Tibial artery (tissue), 4 donors: ENCODE data around the gene CARS2.

Source experiments
- DNase-seq, 2 donors: peaks; one replicate each; pipeline ENCODE4 v3.0.0-alpha.2; 2019
- H3K27ac ChIP-seq, 2 donors: fragments of 200-600 bp; sonication (generic) in 1 of 2; 1 replicate in 1 of 2; 2 replicates in 1 of 2; pipeline ENCODE4 v1.5.1; 2018 to 2019; ENCODE audit warnings: mild to moderate bottlenecking in 1 of 2
- H3K27me3 ChIP-seq, 2 donors: fragments of 200-600 bp; sonication (generic) in 1 of 2; one replicate each; pipeline versions ENCODE4 v1.5.1 to v1.6.0; 2016 to 2019
- H3K36me3 ChIP-seq, 3 donors: fragments of 200-600 bp; sonication (generic) in 2 of 3; one replicate each; pipeline ENCODE4 v1.5.1; 2016 to 2019; ENCODE audit warnings: mild to moderate bottlenecking in 2 of 3
- H3K4me1 ChIP-seq, 4 donors: fragments of 200-600 bp; sonication (generic) in 2 of 4; 1 replicate in 3 of 4; 2 replicates in 1 of 4; pipeline ENCODE4 v1.5.1; 2016 to 2019
- H3K4me3 ChIP-seq, 2 donors: fragments of 200-600 bp; sonication (generic) in 1 of 2; 1 replicate in 1 of 2; 2 replicates in 1 of 2; pipeline ENCODE4 v1.5.1; 2018 to 2019; ENCODE audit warnings: mild to moderate bottlenecking in 2 of 2
- H3K9me3 ChIP-seq, 3 donors: fragments of 200-600 bp; sonication (generic) in 1 of 3; one replicate each; pipeline ENCODE4 v1.5.1; 2016 to 2019
- CTCF ChIP-seq, 2 experiments: fragments of 200-600 bp in 1 of 2; fragments of 450-650 bp in 1 of 2; IDR thresholded peaks; one replicate each; pipeline ENCODE4 v1.5.1; 2017 to 2019; ENCODE audit warnings: antibody characterized with exemption in 2 of 2, mild to moderate bottlenecking in 1 of 2, moderate library complexity in 1 of 2
- intact Hi-C: fragments of 100-400 bp; cut with DNase I; formaldehyde crosslinking; loops from one replicate; pipeline ENCODE4 v1.15.0; 2023; ENCODE audit warnings: low total_unique reads

Gene CARS2

DNA sequence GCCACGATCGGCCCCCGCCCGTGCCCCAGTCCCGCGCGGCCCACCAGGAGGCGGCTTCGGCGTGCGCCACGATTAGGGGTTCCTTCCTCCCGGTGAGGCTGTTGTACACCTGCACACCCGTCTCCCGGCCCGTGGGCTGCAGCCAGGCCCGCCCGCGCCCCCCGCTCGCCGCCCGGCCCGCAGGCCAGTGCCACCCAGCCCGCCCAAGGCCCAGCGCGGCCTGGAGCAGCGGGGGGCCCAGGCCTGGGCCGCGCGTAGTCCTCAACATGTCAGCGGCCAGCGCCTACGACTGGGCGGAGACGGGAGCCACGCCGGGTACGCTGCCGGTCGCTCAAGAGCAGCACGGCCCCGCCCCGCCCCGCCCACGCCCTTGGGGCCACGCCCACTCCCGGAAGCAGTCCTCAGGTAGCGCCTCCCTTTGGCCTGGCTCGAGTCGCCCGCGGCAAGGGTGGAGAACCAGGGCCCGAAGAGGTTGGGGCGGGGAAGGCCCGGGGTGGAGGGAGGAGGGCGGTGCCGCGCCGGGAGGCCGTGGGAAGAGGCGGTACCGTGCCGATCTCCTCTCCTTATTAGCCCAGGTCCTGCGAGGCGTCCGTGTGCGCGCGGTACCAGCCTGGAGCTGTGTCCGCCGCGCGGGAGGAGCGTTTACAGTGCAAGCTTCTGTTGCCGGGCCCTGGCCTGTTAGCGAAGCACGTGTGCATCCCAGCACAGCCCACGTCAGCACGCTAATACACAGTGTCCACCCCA is at the start of gene CARS2:
Gene CARS2, minus strand, starts transcription at position 291 of the 744 bp plus-strand sequence. Its CDS starts 23 bp downstream, at position 268.
- peak; percentile 96 to 99 for DNase-seq
- peak in 1 of 2 experiments; percentile 28 for TF ChIP-seq CTCF (IDR thresholded peaks at IDR 0.05)
- Histone ChIP-seq H3K4me3 (peak within 1 kb of the TSS; percentile 71 to 89), H3K36me3 (peaks cover 5 to 17% (median 6%) of the 10 kb centered on the region in 3 donors), H3K27me3 (no peaks in the 10 kb centered on the region), H3K4me1 (peaks cover 0 to 45% (median 36%) of the 10 kb centered on the region in 4 donors), H3K27ac (peak within 1 kb of the TSS; percentile 82 to 86), H3K9me3 (no peaks in the 10 kb centered on the region)
- intact Hi-C loops = no loop called here

GRCh38 chr13:110748271-110748670 is 42.4 kb upstream of the CARS2 start:
- no peak for TF ChIP-seq CTCF (IDR thresholded peaks at IDR 0.05)
- H3K4me1 ChIP-seq = no peaks in the 10 kb centered on the region
- intact Hi-C loops = no loop called here
- no peaks in the 10 kb centered on the region for H3K36me3 ChIP-seq
- no peaks in the 10 kb centered on the region for H3K27me3 ChIP-seq
- no peak for DNase-seq
- H3K27ac ChIP-seq = no peak overlapping the region
- no peak overlapping the region for H3K4me3 ChIP-seq
- H3K9me3 ChIP-seq = peaks cover 0 to 1% (median 0%) of the 10 kb centered on the region in 3 donors

DNA sequence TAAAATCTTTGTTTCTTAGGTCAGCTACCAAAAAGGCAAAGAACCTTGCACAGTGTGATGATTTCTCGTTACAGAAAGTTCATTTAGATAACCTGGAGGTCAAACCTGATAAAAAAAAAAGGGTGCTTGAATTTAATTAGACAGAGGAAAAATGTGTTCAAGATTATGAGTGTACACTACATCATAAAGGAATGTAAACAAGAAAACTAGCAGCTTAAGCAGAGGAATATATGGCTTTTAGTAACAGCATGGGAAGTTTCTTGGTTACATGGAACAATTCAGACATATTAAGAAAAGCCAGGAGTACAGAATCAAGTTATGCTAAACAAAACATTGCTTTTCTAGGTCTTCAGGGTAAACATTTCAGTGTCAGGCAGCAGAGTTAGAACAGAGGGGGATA is 40.5 kb upstream of the CARS2 start:
- H3K27ac ChIP-seq = no peak overlapping the region
- H3K4me1 ChIP-seq = no peaks in the 10 kb centered on the region
- TF ChIP-seq CTCF (IDR thresholded peaks at IDR 0.05) = no peak
- no peaks in the 10 kb centered on the region for H3K27me3 ChIP-seq
- DNase-seq = no peak
- no peak overlapping the region for H3K4me3 ChIP-seq
- no peaks in the 10 kb centered on the region for H3K36me3 ChIP-seq
- peaks cover 0 to 4% (median 0%) of the 10 kb centered on the region in 3 donors for H3K9me3 ChIP-seq
- intact Hi-C loops = no loop called here

GRCh38 chr13:110743687-110744086 is 37.8 kb upstream of the CARS2 start:
- Histone ChIP-seq H3K9me3 (peaks cover 0 to 4% (median 0%) of the 10 kb centered on the region in 3 donors), H3K36me3 (no peaks in the 10 kb centered on the region), H3K27me3 (no peaks in the 10 kb centered on the region), H3K27ac (no peak overlapping the region), H3K4me1 (no peaks in the 10 kb centered on the region), H3K4me3 (no peak overlapping the region)
- TF ChIP-seq CTCF (IDR thresholded peaks at IDR 0.05) = no peak
- DNase-seq = no peak
- intact Hi-C loops = no loop called here

DNA sequence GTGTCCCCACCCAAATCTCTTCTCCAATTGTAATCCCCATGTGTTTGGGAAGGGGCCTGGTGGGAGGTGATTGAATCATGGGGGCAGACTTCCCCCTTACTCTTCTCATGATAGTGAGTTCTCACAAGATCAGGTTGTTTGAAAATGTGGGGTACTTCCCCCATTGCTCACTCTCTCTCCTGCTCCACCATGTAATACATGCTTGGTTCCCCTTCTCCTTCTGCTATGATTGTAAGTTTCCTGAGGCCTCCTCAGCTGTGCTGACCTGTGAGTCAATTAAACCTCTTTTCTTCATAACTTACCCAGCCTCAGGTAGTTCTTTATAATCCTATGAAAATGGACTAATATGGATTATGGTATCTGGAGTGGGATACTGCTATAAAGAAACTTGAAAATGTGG is 31.6 kb upstream of the CARS2 start:
- no peak for TF ChIP-seq CTCF (IDR thresholded peaks at IDR 0.05)
- Histone ChIP-seq H3K4me3 (no peak overlapping the region), H3K9me3 (no peaks in the 10 kb centered on the region), H3K36me3 (no peaks in the 10 kb centered on the region), H3K4me1 (no peaks in the 10 kb centered on the region), H3K27ac (no peak overlapping the region), H3K27me3 (no peaks in the 10 kb centered on the region)
- DNase-seq = no peak
- intact Hi-C loops = no loop called here
